ENCODE measurements around the gene WFS1. TPM values are rescaled to one million over a fixed set of nuclear protein-coding genes. Genes with fewer than 3 reads are reported as not detected.

The WFS1 gene
- total RNA-seq, 6 donors from 2014 or later: 88.8 to 180 (median 105) TPM

- no peaks in the 10 kb centered on the region for H3K4me1 ChIP-seq
- no peak for DNase-seq
- H3K9me3 ChIP-seq: no peaks in the 10 kb centered on the region
- H3K36me3 ChIP-seq: no peaks in the 10 kb centered on the region
- ATAC-seq (ENCODE audit: low FRiP score in 2 of 2): no peak
- TF ChIP-seq POLR2AphosphoS5 (IDR thresholded peaks at IDR 0.05) (no peak), EP300 (IDR thresholded peaks at IDR 0.05) (no peak), POLR2A (IDR thresholded peaks at IDR 0.05) (no peak), CTCF (IDR thresholded peaks at IDR 0.05) (no peak)
- no peak overlapping the region for H3K4me3 ChIP-seq
- 72 to 81% methylated on average over 16 of the region's 16 CpGs for WGBS, 2 donors
- no peak overlapping the region for H3K27ac ChIP-seq
- H3K27me3 ChIP-seq: no peaks in the 10 kb centered on the region
These were observed 41.2 kb upstream of the WFS1 start for GRCh38 chr4:6228158-6229067.

GRCh38 chr4:6229095-6229494 is 40.6 kb upstream of the WFS1 start:
- no peak overlapping the region for H3K27ac ChIP-seq
- H3K36me3 ChIP-seq: no peaks in the 10 kb centered on the region
- H3K9me3 ChIP-seq: no peaks in the 10 kb centered on the region
- H3K27me3 ChIP-seq: no peaks in the 10 kb centered on the region
- H3K4me1 ChIP-seq: no peaks in the 10 kb centered on the region
- no peak overlapping the region for H3K4me3 ChIP-seq
- DNase-seq: no peak
- 50 to 60% methylated on average over 7 of the region's 7 CpGs for WGBS, 2 donors
- no peak for ATAC-seq (ENCODE audit: low FRiP score in 2 of 2)
- TF ChIP-seq EP300 (IDR thresholded peaks at IDR 0.05): no peak
- TF ChIP-seq POLR2AphosphoS5 (IDR thresholded peaks at IDR 0.05): no peak
- TF ChIP-seq CTCF (IDR thresholded peaks at IDR 0.05): no peak
- no peak for TF ChIP-seq POLR2A (IDR thresholded peaks at IDR 0.05)

- 51 to 69% methylated on average over 8 to 18 of the region's 18 CpGs for WGBS, 2 donors
- no peak for TF ChIP-seq POLR2A (IDR thresholded peaks at IDR 0.05)
- no peak for TF ChIP-seq POLR2AphosphoS5 (IDR thresholded peaks at IDR 0.05)
- no peak for TF ChIP-seq CTCF (IDR thresholded peaks at IDR 0.05)
- TF ChIP-seq EP300 (IDR thresholded peaks at IDR 0.05): no peak
- Histone ChIP-seq H3K27ac (no peak overlapping the region), H3K36me3 (no peaks in the 10 kb centered on the region), H3K4me3 (no peak overlapping the region), H3K4me1 (no peaks in the 10 kb centered on the region), H3K27me3 (no peaks in the 10 kb centered on the region), H3K9me3 (no peaks in the 10 kb centered on the region)
- ATAC-seq (ENCODE audit: low FRiP score in 2 of 2): no peak
- DNase-seq: no peak
These were observed 39.8 kb upstream of the WFS1 start for GRCh38 chr4:6229671-6230501.

- no peaks in the 10 kb centered on the region for H3K9me3 ChIP-seq
- ATAC-seq (ENCODE audit: low FRiP score in 2 of 2) (no peak), DNase-seq (no peak)
- H3K4me3 ChIP-seq: no peak overlapping the region
- H3K4me1 ChIP-seq: no peaks in the 10 kb centered on the region
- H3K27me3 ChIP-seq: no peaks in the 10 kb centered on the region
- H3K27ac ChIP-seq: no peak overlapping the region
- TF ChIP-seq CTCF (IDR thresholded peaks at IDR 0.05) (no peak), POLR2A (IDR thresholded peaks at IDR 0.05) (no peak), EP300 (IDR thresholded peaks at IDR 0.05) (no peak), POLR2AphosphoS5 (IDR thresholded peaks at IDR 0.05) (no peak)
- no peaks in the 10 kb centered on the region for H3K36me3 ChIP-seq
- 0 to 53% methylated on average over 1 to 3 of the region's 3 CpGs for WGBS, 2 donors
These were observed 39.2 kb upstream of the WFS1 start for GRCh38 chr4:6230502-6230785.

Measured in upper lobe of left lung (tissue), 6 donors.